Endothelial cell of umbilical vein (primary cell): ENCODE results near the gene ZNF415. TPM values are rescaled to one million over a fixed set of nuclear protein-coding genes. Genes with fewer than 3 reads are reported as not detected.

Source experiments
- BruUV-seq: library from RNA; stranded (reverse); fragments of 400-500 nt; replicated peaks from 2 replicates; lab custom pipeline; 2021; lab: Mats Ljungman, UMichigan
- CTCF ChIA-PET: fragments of 300-600, 350-600 bp; sonication (Branson Sonifier 250); formaldehyde crosslinking; loops from one replicate; lab custom pipeline; 2021; ENCODE audit warnings: antibody characterized with exemption, inconsistent platforms; lab: Charles Lee
- POLR2A ChIA-PET: fragments of 300-600, 350-600 bp; sonication (Branson Sonifier 250); formaldehyde crosslinking; loops from one replicate; lab custom pipeline; 2021; ENCODE audit warnings: antibody characterized with exemption, inconsistent platforms; lab: Charles Lee
- DNase-seq: peaks from one replicate; pipeline ENCODE4 v3.0.0-alpha.2; 2011; ENCODE audit warnings: low read depth, low spot score
- FAIRE-seq: peaks from 2 replicates; lab custom pipeline; 2011; peaks lifted over from hg19 to GRCh38; lab: Jason Lieb, UNC
- H2AFZ ChIP-seq: 2 replicates; pipeline ENCODE4 v1.6.0; 2012; ENCODE audit warnings: low read depth, low read length, control low read depth, inconsistent platforms
- H3K27ac ChIP-seq: 2 replicates; pipeline ENCODE4 v1.5.1; 2011; ENCODE audit warnings: low read depth, mild to moderate bottlenecking, control low read depth, low read length, moderate library complexity; ENCODE audit not compliant: insufficient read depth
- H3K27me3 ChIP-seq, 2 experiments: 2 replicates each; pipeline versions ENCODE4 v1.6.0 to v1.6.1; 2011; ENCODE audit warnings: low read length in 2 of 2, mixed read lengths in 1 of 2; ENCODE audit not compliant: control insufficient read depth in 2 of 2, insufficient read depth in 2 of 2
- H3K36me3 ChIP-seq, 2 experiments: 2 replicates in 1 of 2; 3 replicates in 1 of 2; pipeline ENCODE4 v1.5.1; 2011; ENCODE audit warnings: low read length in 2 of 2, mild to moderate bottlenecking in 1 of 2, moderate library complexity in 1 of 2; ENCODE audit not compliant: control insufficient read depth in 2 of 2, insufficient read depth in 2 of 2; ENCODE audit errors: extremely low read depth in 1 of 2
- H3K4me1 ChIP-seq: 3 replicates; pipeline ENCODE4 v1.5.1; 2011; ENCODE audit warnings: mild to moderate bottlenecking, low read length; ENCODE audit not compliant: control insufficient read depth, insufficient read depth; ENCODE audit errors: extremely low read depth
- H3K4me2 ChIP-seq: 2 replicates; pipeline ENCODE4 v1.6.1; 2011; ENCODE audit warnings: low read length, control low read depth, mixed read lengths; ENCODE audit not compliant: insufficient read depth
- H3K4me3 ChIP-seq, 3 experiments: fragments of 200-600 bp in 1 of 3; sonication (generic), shearing (Covaris generic) in 1 of 3; replicated peaks in 1 of 3; 2 replicates each; pipeline ENCODE4 v1.5.1; 2011 to 2016; ENCODE audit warnings: control low read depth in 3 of 3, low read length in 3 of 3, mild to moderate bottlenecking in 2 of 3, inconsistent platforms in 1 of 3, low read depth in 1 of 3, moderate library complexity in 1 of 3; ENCODE audit not compliant: insufficient read depth in 1 of 3
- H3K79me2 ChIP-seq: 2 replicates; pipeline ENCODE4 v1.6.0; 2012; ENCODE audit warnings: low read length, inconsistent platforms; ENCODE audit not compliant: control insufficient read depth, insufficient read depth
- H3K9ac ChIP-seq: replicated peaks from 2 replicates; pipeline ENCODE3; 2011; ENCODE audit warnings: low read length, control low read depth; ENCODE audit not compliant: insufficient read depth; ENCODE audit errors: extremely low read depth
- H3K9me1 ChIP-seq: replicated peaks from 3 replicates; pipeline ENCODE4 v1.6.0; 2011; ENCODE audit warnings: mild to moderate bottlenecking, low read length; ENCODE audit not compliant: control insufficient read depth, insufficient read depth; ENCODE audit errors: extremely low read depth
- H3K9me3 ChIP-seq: replicated peaks from 2 replicates; pipeline ENCODE4 v1.5.1; 2012; ENCODE audit warnings: low read length, inconsistent platforms; ENCODE audit not compliant: control insufficient read depth, insufficient read depth
- H4K20me1 ChIP-seq: replicated peaks from 2 replicates; pipeline ENCODE3; 2011; ENCODE audit warnings: mild to moderate bottlenecking, low read length; ENCODE audit not compliant: control insufficient read depth, insufficient read depth; ENCODE audit errors: extremely low read depth
- CTCF ChIP-seq, 2 donors: IDR thresholded peaks; 1 replicate in 1 of 2; 2 replicates in 1 of 2; pipeline ENCODE4 v1.5.1; 2011; ENCODE audit warnings: low read length in 2 of 2, mild to moderate bottlenecking in 2 of 2, moderate library complexity in 2 of 2, control low read depth in 1 of 2, inconsistent platforms in 1 of 2, low read depth in 1 of 2; ENCODE audit not compliant: insufficient read depth in 1 of 2; ENCODE audit errors: extremely low read depth in 1 of 2
- EZH2 ChIP-seq: IDR thresholded peaks from 2 replicates; pipeline ENCODE4 v1.6.1; 2012; ENCODE audit warnings: borderline replicate concordance, low read depth, mild to moderate bottlenecking, moderate library complexity, low read length, inconsistent platforms; ENCODE audit not compliant: severe bottlenecking
- FOS ChIP-seq: IDR thresholded peaks from 2 replicates; pipeline ENCODE4 v1.6.1; 2011; ENCODE audit warnings: mild to moderate bottlenecking, low read length, moderate library complexity, borderline replicate concordance; ENCODE audit not compliant: insufficient read depth
- GATA2 ChIP-seq: IDR thresholded peaks from 2 replicates; pipeline ENCODE4 v1.7.0; 2011; ENCODE audit warnings: low read depth, mild to moderate bottlenecking, moderate library complexity, mixed read lengths, low read length; ENCODE audit not compliant: insufficient read length, insufficient read depth
- JUN ChIP-seq: IDR thresholded peaks from 2 replicates; pipeline ENCODE4 v1.6.1; 2011; ENCODE audit warnings: borderline replicate concordance, low read depth; ENCODE audit not compliant: insufficient read length, insufficient read depth
- MAX ChIP-seq: IDR thresholded peaks from 2 replicates; pipeline ENCODE4 v1.6.1; 2011; ENCODE audit not compliant: insufficient read depth, insufficient read length
- MYC ChIP-seq: IDR thresholded peaks from one replicate; pipeline ENCODE4 v1.6.1; 2011; ENCODE audit warnings: mild to moderate bottlenecking, low read depth, low read length
- POLR2A ChIP-seq: IDR thresholded peaks from 2 replicates; pipeline ENCODE4 v1.6.1; 2012; ENCODE audit warnings: low read depth, mild to moderate bottlenecking, control low read depth, low read length
- POLR2AphosphoS5 ChIP-seq: IDR thresholded peaks from 2 replicates; pipeline ENCODE4 v1.6.1; 2012; ENCODE audit warnings: low read depth, mild to moderate bottlenecking, control low read depth, low read length, moderate library complexity; ENCODE audit not compliant: insufficient read depth
- dilution Hi-C: fragments of 300-500 bp; cut with MboI; formaldehyde crosslinking; loops from one replicate; pipeline ENCODE4 v1.15.0; 2019; ENCODE audit warnings: low sequenced_read_pairs; ENCODE audit not compliant: extremely low pct_ligation_motif_present
- intact Hi-C: fragments of 100-400 bp; cut with micrococcal nuclease; formaldehyde crosslinking; loops from one replicate; pipeline ENCODE4 v1.10.0; 2022
- polyA plus RNA-seq, 4 experiments: library from polyadenylated mRNA; depleted of rRNA in 3 of 4; stranded (reverse) in 3 of 4; unstranded in 1 of 4; fragments of >200 nt; gene quantifications; 2 replicates each; pipeline versions ENCODE4 v1.2.1 to v1.2.3, GENCODE V29; 2011 to 2012; ENCODE audit warnings: missing spikeins in 1 of 4
- total RNA-seq: library from RNA; stranded (reverse); gene quantifications from 2 replicates; pipeline ENCODE4 v1.2.3, GENCODE V29; 2021

The ZNF415 gene
- total and polyA plus RNA-seq, 2 donors (not counting 3 experiments of a cell fraction or from before 2014, with no cell fraction given) = 0.48 to 0.69 TPM

- no peak for FAIRE-seq
- H3K9me3 ChIP-seq = no peaks in the 10 kb centered on the region
- H3K4me1 ChIP-seq = no peaks in the 10 kb centered on the region
- H3K27ac ChIP-seq = no peak overlapping the region
- H3K27me3 ChIP-seq = no peaks in the 10 kb centered on the region
- H2AFZ ChIP-seq = no peak overlapping the region
- H4K20me1 ChIP-seq = no peaks in the 10 kb centered on the region
- H3K79me2 ChIP-seq = no peaks in the 10 kb centered on the region
- H3K9ac ChIP-seq = no peak overlapping the region
- ChIA-PET CTCF (no interaction called here), POLR2A (no interaction called here)
- BruUV-seq = no TSS peak
- H3K9me1 ChIP-seq = no peaks in the 10 kb centered on the region
- no peak overlapping the region for H3K4me3 ChIP-seq
- no peaks in the 10 kb centered on the region for H3K36me3 ChIP-seq
- intact Hi-C loops (no loop called here), dilution Hi-C loops (no loop called here)
- no peak for DNase-seq
- TF ChIP-seq POLR2A (no peak), JUN (no peak), MAX (no peak), GATA2 (no peak), POLR2AphosphoS5 (no peak), MYC (no peak), FOS (no peak), EZH2 (no peak), CTCF (IDR thresholded peaks at IDR 0.05; ENCODE audit: extremely low read depth in 1 of 2, insufficient read depth in 1 of 2, low read depth in 1 of 2, low read length in 2 of 2) (no peak)
- H3K4me2 ChIP-seq = no peak overlapping the region
Observed at GRCh38 chr19:53172889-53173288, 40.2 kb upstream of the ZNF415 start.
